GM12878 (cell line): ENCODE data around the gene NUP35. TPM values are rescaled to one million over a fixed set of nuclear protein-coding genes. Genes with fewer than 3 reads are reported as not detected.

ENCODE experiments used
- ATAC-seq: fragments of 200-7000 bp; cut with Tn5 transposase; 3 replicates; pipeline ENCODE4 v1.9.1; 2020; ENCODE audit warnings: mild to moderate bottlenecking, moderate library complexity
- BruUV-seq: library from RNA; stranded (reverse); fragments of 400-500 nt; replicated peaks from 2 replicates; lab custom pipeline; 2021; lab: Mats Ljungman, UMichigan
- CTCF ChIA-PET: fragments of 300-600 bp; sonication (Branson Sonifier 250); formaldehyde crosslinking; extraction: SDS; loops from one replicate; lab custom pipeline; 2021; ENCODE audit warnings: inconsistent platforms; lab: Yijun Ruan, JAX
- POLR2A ChIA-PET: fragments of 350-600 bp; formaldehyde crosslinking; extraction: SDS; loops from one replicate; lab custom pipeline; 2021; ENCODE audit warnings: inconsistent platforms; lab: Charles Lee
- RAD21 ChIA-PET: fragments of 300-600 bp; sonication (Branson Sonifier 250); formaldehyde crosslinking; loops from one replicate; lab custom pipeline; 2023; ENCODE audit warnings: antibody characterized with exemption; ENCODE audit not compliant: unreplicated experiment; lab: Charles Lee
- SMC1A ChIA-PET: fragments of 300-600 bp; sonication (Branson Sonifier 250); formaldehyde crosslinking; loops from one replicate; lab custom pipeline; 2023; ENCODE audit not compliant: unreplicated experiment, uncharacterized antibody; lab: Charles Lee
- DNase-seq: peaks from one replicate; pipeline ENCODE4 v3.0.0-alpha.2; 2011; ENCODE audit warnings: low read depth, low spot score
- FAIRE-seq: peaks from 3 replicates; lab custom pipeline; 2011; peaks lifted over from hg19 to GRCh38; lab: Jason Lieb, UNC
- H2AFZ ChIP-seq: 2 replicates; pipeline ENCODE4 v1.6.0; 2011; ENCODE audit warnings: low read depth, low read length, control low read depth; ENCODE audit not compliant: control insufficient read depth
- H3K27ac ChIP-seq: 2 replicates; pipeline ENCODE4 v1.5.1; 2011; ENCODE audit warnings: control low read depth; ENCODE audit not compliant: control insufficient read depth, insufficient read depth
- H3K27me3 ChIP-seq, 2 experiments: replicated peaks in 1 of 2; 2 replicates each; pipeline versions ENCODE4 v1.6.0 to v1.6.1; 2011; ENCODE audit warnings: low read length in 1 of 2; ENCODE audit not compliant: control insufficient read depth in 2 of 2, insufficient read depth in 2 of 2
- H3K36me3 ChIP-seq, 2 experiments: 2 replicates each; pipeline ENCODE4 v1.5.1; 2011; ENCODE audit warnings: low read length in 1 of 2; ENCODE audit not compliant: control insufficient read depth in 2 of 2, insufficient read depth in 2 of 2
- H3K4me1 ChIP-seq: 2 replicates; pipeline ENCODE4 v1.6.1; 2011; ENCODE audit warnings: mild to moderate bottlenecking, low read length, moderate library complexity, mixed read lengths; ENCODE audit not compliant: control insufficient read depth, insufficient read depth
- H3K4me2 ChIP-seq: 2 replicates; pipeline ENCODE4 v1.6.0; 2011; ENCODE audit warnings: control low read depth; ENCODE audit not compliant: control insufficient read depth, insufficient read depth
- H3K4me3 ChIP-seq: fragments of 200-600 bp; sonication (generic); 2 replicates; pipeline ENCODE4 v1.5.1; 2016
- H3K79me2 ChIP-seq: 2 replicates; pipeline ENCODE4 v1.6.0; 2011; ENCODE audit warnings: low read length; ENCODE audit not compliant: control insufficient read depth, insufficient read depth
- H3K9ac ChIP-seq: 2 replicates; pipeline ENCODE4 v1.8.0; 2011; ENCODE audit warnings: low read length, control low read depth, mixed read lengths; ENCODE audit not compliant: control insufficient read depth, insufficient read depth
- H3K9me3 ChIP-seq: replicated peaks from 3 replicates; pipeline ENCODE4 v1.5.1; 2011; ENCODE audit warnings: mild to moderate bottlenecking, low read length; ENCODE audit not compliant: control insufficient read depth, insufficient read depth
- H4K20me1 ChIP-seq: 2 replicates; pipeline ENCODE4 v1.6.0; 2011; ENCODE audit not compliant: control insufficient read depth, insufficient read depth
- ASH2L ChIP-seq: fragments of 300-600, 200-600 bp; sonication (generic); IDR thresholded peaks from 2 replicates; pipeline ENCODE4 v1.6.1; 2017; ENCODE audit warnings: low read depth, mild to moderate bottlenecking, borderline replicate concordance
- CBX5 ChIP-seq: sonication (generic); IDR thresholded peaks from 2 replicates; pipeline ENCODE4 v1.6.1; 2016; ENCODE audit warnings: low read depth, moderate library complexity, mild to moderate bottlenecking, inconsistent platforms
- CREM ChIP-seq: IDR thresholded peaks from 2 replicates; pipeline ENCODE4 v1.6.1; 2014; ENCODE audit warnings: antibody characterized with exemption, low read depth
- ELK1 ChIP-seq: IDR thresholded peaks from 2 replicates; pipeline ENCODE4 v1.6.1; 2012; ENCODE audit warnings: low read depth, low read length, improper control_type of control experiment
- IKZF2 ChIP-seq, 2 experiments: fragments of 450-650 bp; IDR thresholded peaks; 2 replicates each; pipeline ENCODE4 v1.6.1; 2017; ENCODE audit warnings: mild to moderate bottlenecking in 2 of 2, moderate library complexity in 2 of 2
- JUNB ChIP-seq: IDR thresholded peaks from 2 replicates; pipeline ENCODE4 v1.6.1; 2016; ENCODE audit warnings: antibody characterized with exemption, mild to moderate bottlenecking
- KLF5 ChIP-seq: fragments of 450-650 bp; IDR thresholded peaks from 2 replicates; pipeline ENCODE4 v1.6.1; 2014; ENCODE audit warnings: mild to moderate bottlenecking; ENCODE audit not compliant: partially characterized antibody
- NR2C2 ChIP-seq: IDR thresholded peaks from 2 replicates; pipeline ENCODE4 v1.6.1; 2011; ENCODE audit warnings: borderline replicate concordance, low read depth; ENCODE audit not compliant: control insufficient read depth, insufficient read length
- RUNX3 ChIP-seq: IDR thresholded peaks from 2 replicates; pipeline ENCODE4 v1.6.1; 2012; ENCODE audit warnings: low read length, inconsistent platforms
- SIX5 ChIP-seq: IDR thresholded peaks from 2 replicates; pipeline ENCODE4 v1.6.1; 2011; ENCODE audit warnings: mild to moderate bottlenecking, low read depth, low read length, moderate library complexity; ENCODE audit not compliant: severe bottlenecking
- TARDBP ChIP-seq: IDR thresholded peaks from 2 replicates; pipeline ENCODE4 v1.6.1; 2016; ENCODE audit warnings: borderline replicate concordance
- USF2 ChIP-seq: IDR thresholded peaks from 2 replicates; pipeline ENCODE4 v1.6.1; 2011; ENCODE audit warnings: low read depth, low read length, improper control_type of control experiment, borderline replicate concordance
- YY1 ChIP-seq: IDR thresholded peaks from 2 replicates; pipeline ENCODE4 v1.6.1; 2011; ENCODE audit warnings: low read depth, mild to moderate bottlenecking, low read length
- ZNF687 ChIP-seq: fragments of 450-650 bp; IDR thresholded peaks from 2 replicates; pipeline ENCODE4 v1.6.1; 2017; ENCODE audit warnings: mild to moderate bottlenecking, moderate library complexity
- WGBS: methylation state at CpG from one replicate; pipeline ENCODE4 v1.1.6; 2016; ENCODE audit warnings: low lambda C conversion rate; ENCODE audit not compliant: insufficient replicate concordance, insufficient coverage; ENCODE audit errors: missing lambda C conversion rate; 5-methylcytosine and 5-hydroxymethylcytosine counted together
- in situ Hi-C: fragments of 300-500 bp; cut with MboI; formaldehyde crosslinking; loops from 9 replicates; pipeline ENCODE4 v1.14.3; 2018; ENCODE audit warnings: mixed read lengths
- intact Hi-C: fragments of 100-400 bp; cut with micrococcal nuclease; formaldehyde crosslinking; loops from one replicate; pipeline ENCODE4 v1.14.2; 2022; ENCODE audit not compliant: unreplicated experiment
- polyA plus RNA-seq, 11 experiments: library from polyadenylated mRNA; depleted of rRNA in 4 of 11; unstranded in 6 of 11; stranded (reverse) in 5 of 11; fragments of >200 nt; fragmentation: Nextera tagmentation in 4 of 11; fragmentation: Illumina TruSeq in 1 of 11; extraction: Ambion mirVana in 4 of 11; extraction: Trizol in 1 of 11; gene quantifications; 1 replicate in 1 of 11; 2 replicates in 10 of 11; pipeline versions ENCODE4 v1.2.1 to v1.2.3, GENCODE V29; 2011 to 2016; ENCODE audit warnings: inconsistent platforms in 2 of 11, missing spikeins in 2 of 11, low read depth in 1 of 11
- total RNA-seq, 4 experiments: library from RNA; depleted of rRNA in 3 of 4; stranded (reverse); fragments of >200 nt in 3 of 4; fragmentation: Illumina TruSeq in 1 of 4; extraction: Trizol in 1 of 4; gene quantifications; 2 replicates each; pipeline versions ENCODE4 v1.2.1 to v1.2.3, GENCODE V29; 2013 to 2021
- TF ChIP-seq, protein P1 (sequence below): fragments of 450-650 bp; formaldehyde crosslinking; IDR thresholded peaks from 2 replicates; pipeline ENCODE4 v1.4.0; 2022; ENCODE audit warnings: mild to moderate bottlenecking, moderate library complexity

NUP35 gene
- total and polyA plus RNA-seq, 10 of the 15 experiments (the other 5 are each of a cell fraction or from before 2014, with no cell fraction given) = 21.4 to 57.3 (median 30.7) TPM

DNA sequence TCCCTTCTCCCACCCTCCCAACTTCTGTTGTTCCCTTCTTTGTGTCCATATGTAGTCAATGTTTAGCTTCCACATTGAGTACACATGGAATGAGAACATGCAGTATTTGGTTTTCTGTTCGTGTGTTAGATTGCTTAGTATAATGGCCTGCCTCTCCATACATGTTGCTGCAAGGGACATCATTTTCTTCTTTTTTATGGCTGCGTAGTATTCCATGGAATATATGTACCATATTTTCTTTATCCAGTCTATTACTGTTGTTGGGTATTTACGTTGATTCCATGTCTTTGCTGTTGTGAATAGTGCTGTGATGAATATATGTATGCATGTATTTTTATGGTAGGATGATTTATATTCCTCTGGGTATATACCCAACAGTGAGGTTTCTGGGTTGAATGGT is 42.0 kb downstream of the NUP35 start:
- FAIRE-seq (no peak), DNase-seq (no peak), ATAC-seq (no peak)
- intact Hi-C loops (no loop called here), in situ Hi-C loops (no loop called here)
- H3K4me3 ChIP-seq = no peak overlapping the region
- H3K4me1 ChIP-seq = no peaks in the 10 kb centered on the region
- POLR2A ChIA-PET = no interaction called here
- TF ChIP-seq, protein P1, sequence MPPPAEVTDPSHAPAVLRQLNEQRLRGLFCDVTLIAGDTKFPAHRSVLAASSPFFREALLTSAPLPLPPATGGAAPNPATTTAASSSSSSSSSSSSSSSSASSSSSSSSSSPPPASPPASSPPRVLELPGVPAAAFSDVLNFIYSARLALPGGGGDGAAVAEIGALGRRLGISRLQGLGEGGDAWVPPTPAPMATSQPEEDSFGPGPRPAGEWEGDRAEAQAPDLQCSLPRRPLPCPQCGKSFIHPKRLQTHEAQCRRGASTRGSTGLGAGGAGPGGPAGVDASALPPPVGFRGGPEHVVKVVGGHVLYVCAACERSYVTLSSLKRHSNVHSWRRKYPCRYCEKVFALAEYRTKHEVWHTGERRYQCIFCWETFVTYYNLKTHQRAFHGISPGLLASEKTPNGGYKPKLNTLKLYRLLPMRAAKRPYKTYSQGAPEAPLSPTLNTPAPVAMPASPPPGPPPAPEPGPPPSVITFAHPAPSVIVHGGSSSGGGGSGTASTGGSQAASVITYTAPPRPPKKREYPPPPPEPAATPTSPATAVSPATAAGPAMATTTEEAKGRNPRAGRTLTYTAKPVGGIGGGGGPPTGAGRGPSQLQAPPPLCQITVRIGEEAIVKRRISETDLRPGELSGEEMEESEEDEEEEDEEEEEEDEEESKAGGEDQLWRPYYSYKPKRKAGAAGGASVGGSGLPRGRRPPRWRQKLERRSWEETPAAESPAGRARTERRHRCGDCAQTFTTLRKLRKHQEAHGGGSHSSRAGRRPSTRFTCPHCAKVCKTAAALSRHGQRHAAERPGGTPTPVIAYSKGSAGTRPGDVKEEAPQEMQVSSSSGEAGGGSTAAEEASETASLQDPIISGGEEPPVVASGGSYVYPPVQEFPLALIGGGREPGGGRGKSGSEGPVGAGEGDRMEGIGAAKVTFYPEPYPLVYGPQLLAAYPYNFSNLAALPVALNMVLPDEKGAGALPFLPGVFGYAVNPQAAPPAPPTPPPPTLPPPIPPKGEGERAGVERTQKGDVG (CRISPR knock-in tag) = no peak
- no peak for TF ChIP-seq RUNX3
- no peak for TF ChIP-seq SIX5
- no peak for TF ChIP-seq KLF5
- TF ChIP-seq TARDBP = no peak
- TF ChIP-seq ZNF687 = no peak
- TF ChIP-seq JUNB = no peak
- TF ChIP-seq USF2 = no peak
- no peak for TF ChIP-seq ELK1
- TF ChIP-seq NR2C2 = no peak
- no peak for TF ChIP-seq CREM
- TF ChIP-seq YY1 = no peak
- no peak for TF ChIP-seq ASH2L
- no peak for TF ChIP-seq IKZF2 (IDR thresholded peaks at IDR 0.05)
- TF ChIP-seq CBX5 = no peak
- no peak overlapping the region for H2AFZ ChIP-seq
- H4K20me1 ChIP-seq = no peaks in the 10 kb centered on the region
- 0 out of 3 replicates have a peak, but pooled peaks cover 3% of the 10 kb centered on the region for H3K9me3 ChIP-seq
- RAD21 ChIA-PET = no interaction called here
- no peak overlapping the region for H3K4me2 ChIP-seq
- no peak overlapping the region for H3K27ac ChIP-seq
- H3K9ac ChIP-seq = no peak overlapping the region
- no TSS peak for BruUV-seq
- WGBS = 96% methylated on average over 3 of the region's 3 CpGs
- SMC1A ChIA-PET = no interaction called here
- no peaks in the 10 kb centered on the region for H3K79me2 ChIP-seq
- peaks cover 4 to 10% of the 10 kb centered on the region in 2 experiments; a peak in 3 of 4 replicates for H3K36me3 ChIP-seq
- no peaks in the 10 kb centered on the region for H3K27me3 ChIP-seq
- CTCF ChIA-PET = no interaction called here
